ENCODE data around the gene CHURC1. TPM values are rescaled to one million over a fixed set of nuclear protein-coding genes. Genes with fewer than 3 reads are reported as not detected.

CHURC1 gene
- total and polyA plus RNA-seq, 2 of the 8 experiments (the other 6 are each of a cell fraction or from before 2014, with no cell fraction given): 50.2 to 59.3 TPM

GRCh38 chr14:64934338-64934929, 20.2 kb downstream of the CHURC1 start:
- H4K91ac ChIP-seq (replicated peaks; ENCODE audit: insufficient read length, low read length): no peak overlapping the region
- H3K56ac ChIP-seq (replicated peaks; ENCODE audit: insufficient read length, low read depth, low read length): no peak overlapping the region
- H3K18ac ChIP-seq (ENCODE audit: extremely low read depth, low read length): no peak overlapping the region
- H3K14ac ChIP-seq (ENCODE audit: insufficient read length): no peak overlapping the region
- CTCF ChIA-PET (ENCODE audit: partially characterized antibody): interaction anchor here (0.8 kb wide), 2 partner anchors 91 to 113 kb away, joined by 3 read pairs; no protein-coding TSS in a partner anchor
- H3K4me3 ChIP-seq (ENCODE audit: extremely low read depth in 1 of 4, insufficient read depth in 2 of 4, low read depth in 3 of 4, low read length in 4 of 4): no peak overlapping the region
- H2BK12ac ChIP-seq (ENCODE audit: low read depth, low read length): no peak overlapping the region
- H3K9me3 ChIP-seq (ENCODE audit: insufficient read depth in 2 of 2, low read depth in 1 of 2, low read length in 1 of 2): no peaks in the 10 kb centered on the region
- no peak overlapping the region for H2AK5ac ChIP-seq (ENCODE audit: low read depth, low read length)
- no peaks in the 10 kb centered on the region for H3K4me1 ChIP-seq (replicated peaks in 1 of 4; ENCODE audit: control insufficient read depth in 3 of 4, insufficient read depth in 4 of 4, low read length in 3 of 4)
- no peak overlapping the region for H2AFZ ChIP-seq (ENCODE audit: low read length)
- H3K27me3 ChIP-seq (replicated peaks in 1 of 4; ENCODE audit: control insufficient read depth in 3 of 4, extremely low read depth in 1 of 4, insufficient read depth in 3 of 4, low read length in 3 of 4): no peaks in the 10 kb centered on the region
- H3K4me2 ChIP-seq (ENCODE audit: insufficient read depth in 1 of 2, low read depth in 2 of 2, low read length in 2 of 2): no peak overlapping the region
- TF ChIP-seq PHF8 (conservative IDR thresholded peaks at IDR 0.05; ENCODE audit: low read depth, low read length): no peak
- no peak for TF ChIP-seq TCF12 (IDR thresholded peaks at IDR 0.05; ENCODE audit: low read depth, low read length)
- no peak for TF ChIP-seq SP4 (IDR thresholded peaks at IDR 0.05; ENCODE audit: low read length)
- TF ChIP-seq SAP30 (IDR thresholded peaks at IDR 0.05; ENCODE audit: insufficient read depth, insufficient replicate concordance, low read length): no peak
- no peak for TF ChIP-seq HDAC2 (IDR thresholded peaks at IDR 0.05; ENCODE audit: borderline replicate concordance in 1 of 2, low read depth in 2 of 2, low read length in 2 of 2)
- TF ChIP-seq E2F6 (IDR thresholded peaks at IDR 0.05): no peak
- TF ChIP-seq CTCF (IDR thresholded peaks at IDR 0.05; ENCODE audit: control extremely low read depth in 1 of 3, insufficient read depth in 1 of 3, low read depth in 1 of 3, low read length in 3 of 3): no peak
- no peak for TF ChIP-seq RNF2 (IDR thresholded peaks at IDR 0.05; ENCODE audit: borderline replicate concordance, low read depth, low read length, missing control alignments, poor library complexity, severe bottlenecking)
- TF ChIP-seq FOSL1 (IDR thresholded peaks at IDR 0.05; ENCODE audit: insufficient read depth, low read depth, low read length): no peak
- H2BK5ac ChIP-seq (ENCODE audit: low read depth, low read length): no peak overlapping the region
- POLR2A ChIA-PET (ENCODE audit: partially characterized antibody): no interaction called here
- H3K36me3 ChIP-seq (ENCODE audit: control insufficient read depth in 2 of 4, insufficient read depth in 4 of 4, low read length in 3 of 4): peaks cover 3 to 27% (median 4%) of the 10 kb centered on the region in 4 experiments; a peak in 5 of 8 replicates
- H3K23me2 ChIP-seq (ENCODE audit: low read depth, low read length): no peaks in the 10 kb centered on the region; the same call in 1 of the 2 replicates
- no peak overlapping the region for H2BK20ac ChIP-seq (ENCODE audit: low read length)
- H4K8ac ChIP-seq (ENCODE audit: extremely low read depth, insufficient read depth, low read length): no peak overlapping the region
- H3K79me1 ChIP-seq (ENCODE audit: low read depth, low read length): no peaks in the 10 kb centered on the region; the same call in 1 of the 2 replicates
- H3K79me2 ChIP-seq (ENCODE audit: control insufficient read depth in 1 of 2, insufficient read depth in 2 of 2, low read length in 2 of 2): no peaks in the 10 kb centered on the region
- H2BK120ac ChIP-seq (replicated peaks; ENCODE audit: low read depth, low read length): no peak overlapping the region
- 91% methylated on average over 1 of the region's 1 CpG; no CpG with 5 or more reads in 1 of the 2 experiments for WGBS, 2 experiments (ENCODE audit: extremely low coverage in 1 of 2, insufficient coverage in 1 of 2, insufficient read length in 1 of 2, insufficient replicate concordance in 2 of 2, low coverage in 1 of 2, low lambda C conversion rate in 2 of 2, missing lambda C conversion rate in 1 of 2)
- H2BK15ac ChIP-seq (ENCODE audit: low read length): no peak overlapping the region
- no peak overlapping the region for H3K4ac ChIP-seq (replicated peaks; ENCODE audit: insufficient read length, low read depth, low read length)
- no peaks in the 10 kb centered on the region for H4K20me1 ChIP-seq (replicated peaks in 1 of 2; ENCODE audit: control insufficient read depth in 1 of 2, insufficient read depth in 2 of 2, low read length in 2 of 2)
- FAIRE-seq (no peak), DNase-seq (ENCODE audit: low read depth in 1 of 2, low spot score in 2 of 2) (no peak)
- H3K23ac ChIP-seq (ENCODE audit: insufficient read length): no peak overlapping the region
- no peak overlapping the region for H4K5ac ChIP-seq (ENCODE audit: insufficient read length, low read depth, low read length)
- H3K27ac ChIP-seq (ENCODE audit: low read depth, low read length): no peak overlapping the region
- H3K9ac ChIP-seq (replicated peaks in 1 of 4; ENCODE audit: extremely low read depth in 1 of 4, low read depth in 3 of 4, low read length in 3 of 4): no peak overlapping the region
